Measurements from ENCODE around the gene MRPS31. TPM values are rescaled to one million over a fixed set of nuclear protein-coding genes. Genes with fewer than 3 reads are reported as not detected.

The MRPS31 gene
- total RNA-seq (2013) = 17.5 TPM
- polyA plus RNA-seq = 10 to 100 TPM in 2 of 3 donors, 1 to 10 TPM in 1; 9.5 to 11.4 (median 11.3) TPM
- polyA minus RNA-seq = 2.1 and 4.2 TPM in 2 replicates
- 3.2 to 10.9 (median 5.1) reads per million in 11 experiments for total RNA-seq

GRCh38 chr13:40770934-40771618 lies at the start of gene MRPS31:
TSS of gene MRPS31 (minus strand) at chr13:40771190. CDS start at chr13:40771136, 54 bp downstream.
- peaks cover 5 to 10% of the 10 kb centered on the region in 2 donors for H3K36me3 ChIP-seq (replicated peaks in 1 of 2; ENCODE audit: control insufficient read depth in 1 of 2, insufficient read depth in 2 of 2, low read length in 2 of 2)
- Mint-ChIP-seq H3K4me1 (peaks cover 18% of the 10 kb centered on the region), H3K27ac (peak within 1 kb of the TSS; percentile 92 to 99 (median 97)), H3K36me3 (peaks cover 8% of the 10 kb centered on the region in 2 donors), H3K9me3 (no peaks in the 10 kb centered on the region), H3K4me3 (peak within 1 kb of the TSS; percentile 99), H3K27me3 (ENCODE audit: low read depth in 3 of 3) (peaks cover 0 to 1% (median 0%) of the 10 kb centered on the region in 3 donors)
- no peaks in the 10 kb centered on the region for H3K27me3 ChIP-seq (ENCODE audit: control insufficient read depth in 2 of 2, insufficient read depth in 2 of 2, low read length in 2 of 2)
- peak within 1 kb of the TSS; percentile 76 to 88 (median 77) for H3K4me3 ChIP-seq (replicated peaks in 1 of 3; ENCODE audit: low read depth in 2 of 3, low read length in 3 of 3)
- TF ChIP-seq CTCF (IDR thresholded peaks at IDR 0.05) = no peak
- under 1% methylated on average over 43 of the region's 52 CpGs for WGBS (ENCODE audit: insufficient coverage)
- no peaks in the 10 kb centered on the region for H4K20me1 ChIP-seq (ENCODE audit: insufficient read depth, low read length)
- peak within 1 kb of the TSS; percentile 83 to 87 for H3K27ac ChIP-seq (ENCODE audit: low read depth in 1 of 2, low read length in 2 of 2)
- H3K4me2 ChIP-seq (replicated peaks; ENCODE audit: extremely low read depth, low read length, poor library complexity, severe bottlenecking) = peak within 1 kb of the TSS; percentile 83
- peak; percentile 91 to 97 (median 94) for DNase-seq
- H3K4me1 ChIP-seq (ENCODE audit: control insufficient read depth in 1 of 2, insufficient read depth in 2 of 2, low read length in 2 of 2) = peaks cover 12 to 24% of the 10 kb centered on the region in 2 donors
- H3K79me2 ChIP-seq (ENCODE audit: insufficient read depth, low read length) = peaks cover 27% of the 10 kb centered on the region
- no peaks in the 10 kb centered on the region for H3K9me3 ChIP-seq (replicated peaks in 1 of 2; ENCODE audit: control insufficient read depth in 1 of 2, insufficient read depth in 1 of 2, low read length in 2 of 2)
- intact Hi-C loops (cut with micrococcal nuclease) = loop anchor here (5.0 to 10.0 kb wide), 6 partner anchors 41 to 1086 kb away; partner anchors contain the start of genes FOXO1 (in 1 of the 2) and KBTBD6 (in 1 of the 2)
- H3K9ac ChIP-seq (ENCODE audit: insufficient read depth, low read length, poor library complexity, severe bottlenecking) = peak within 1 kb of the TSS; percentile 79
- H2AFZ ChIP-seq (ENCODE audit: insufficient read depth, low read depth, low read length, poor library complexity, severe bottlenecking) = peak within 1 kb of the TSS; percentile 92

- TF ChIP-seq CTCF (IDR thresholded peaks at IDR 0.05) = no peak
- H3K27me3 ChIP-seq (ENCODE audit: control insufficient read depth in 2 of 2, insufficient read depth in 2 of 2, low read length in 2 of 2) = no peaks in the 10 kb centered on the region
- no peak overlapping the region for H3K9ac ChIP-seq (ENCODE audit: insufficient read depth, low read length, poor library complexity, severe bottlenecking)
- H3K4me2 ChIP-seq (replicated peaks; ENCODE audit: extremely low read depth, low read length, poor library complexity, severe bottlenecking) = no peak overlapping the region
- H3K36me3 ChIP-seq (replicated peaks in 1 of 2; ENCODE audit: control insufficient read depth in 1 of 2, insufficient read depth in 2 of 2, low read length in 2 of 2) = no peaks in the 10 kb centered on the region
- no peaks in the 10 kb centered on the region for H3K79me2 ChIP-seq (ENCODE audit: insufficient read depth, low read length)
- H3K4me3 Mint-ChIP-seq = no peak overlapping the region
- H3K9me3 ChIP-seq (replicated peaks in 1 of 2; ENCODE audit: control insufficient read depth in 1 of 2, insufficient read depth in 1 of 2, low read length in 2 of 2) = no peaks in the 10 kb centered on the region
- no peak overlapping the region for H3K27ac Mint-ChIP-seq
- no CpG with 5 or more reads among the region's 1 CpG for WGBS (ENCODE audit: insufficient coverage)
- DNase-seq = no peak
- no peaks in the 10 kb centered on the region for H3K4me1 ChIP-seq (ENCODE audit: control insufficient read depth in 1 of 2, insufficient read depth in 2 of 2, low read length in 2 of 2)
- H3K9me3 Mint-ChIP-seq = no peaks in the 10 kb centered on the region
- no peak overlapping the region for H3K4me3 ChIP-seq (replicated peaks in 1 of 3; ENCODE audit: low read depth in 2 of 3, low read length in 3 of 3)
- intact Hi-C loops (cut with micrococcal nuclease) = no loop called here
- H3K36me3 Mint-ChIP-seq = peaks cover 7 to 12% of the 10 kb centered on the region in 2 donors
- H2AFZ ChIP-seq (ENCODE audit: insufficient read depth, low read depth, low read length, poor library complexity, severe bottlenecking) = no peak overlapping the region
- no peaks in the 10 kb centered on the region for H4K20me1 ChIP-seq (ENCODE audit: insufficient read depth, low read length)
- H3K4me1 Mint-ChIP-seq = no peaks in the 10 kb centered on the region
- no peak overlapping the region for H3K27ac ChIP-seq (ENCODE audit: low read depth in 1 of 2, low read length in 2 of 2)
- no peaks in the 10 kb centered on the region for H3K27me3 Mint-ChIP-seq (ENCODE audit: low read depth in 3 of 3)
Observed at GRCh38 chr13:40819797-40820315, 48.9 kb upstream of the MRPS31 start.

All from CD14-positive monocyte (primary cell).